Measurements from ENCODE around the gene TNS1. TPM values are rescaled to one million over a fixed set of nuclear protein-coding genes. Genes with fewer than 3 reads are reported as not detected.

The TNS1 gene
- total RNA-seq, 1 experiment from 2014 or later, result 3.0 TPM

DNA sequence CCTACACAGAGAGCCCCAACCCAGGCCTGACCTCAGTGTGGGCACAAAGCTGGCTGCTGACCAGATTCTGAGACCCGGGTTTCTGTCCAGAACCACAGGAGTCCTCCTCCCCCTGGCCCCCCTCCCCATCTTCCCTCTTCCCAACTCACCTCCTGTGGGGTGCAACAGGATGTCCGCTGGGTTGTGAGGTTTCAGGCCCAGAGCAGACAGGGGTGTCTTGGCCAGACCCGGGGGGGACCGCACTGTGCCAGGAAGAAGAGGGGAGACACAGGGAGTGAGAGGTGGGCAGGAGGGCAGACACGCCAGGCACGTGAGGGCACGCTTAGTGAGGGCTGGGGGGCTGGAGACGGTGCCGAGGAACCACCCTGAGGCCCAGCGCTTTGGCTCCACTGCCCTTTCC, 171.5 kb downstream of the TNS1 start:
- Histone ChIP-seq H3K36me3 (no peaks in the 10 kb centered on the region), H3K27me3 (no peaks in the 10 kb centered on the region), H3K27ac (no peak overlapping the region), H3K4me3 (no peak overlapping the region), H3K4me1 (peaks cover 5% of the 10 kb centered on the region; the same call in 1 of the 2 replicates), H3K9me3 (replicated peaks) (no peaks in the 10 kb centered on the region)
- no peak for DNase-seq

DNA sequence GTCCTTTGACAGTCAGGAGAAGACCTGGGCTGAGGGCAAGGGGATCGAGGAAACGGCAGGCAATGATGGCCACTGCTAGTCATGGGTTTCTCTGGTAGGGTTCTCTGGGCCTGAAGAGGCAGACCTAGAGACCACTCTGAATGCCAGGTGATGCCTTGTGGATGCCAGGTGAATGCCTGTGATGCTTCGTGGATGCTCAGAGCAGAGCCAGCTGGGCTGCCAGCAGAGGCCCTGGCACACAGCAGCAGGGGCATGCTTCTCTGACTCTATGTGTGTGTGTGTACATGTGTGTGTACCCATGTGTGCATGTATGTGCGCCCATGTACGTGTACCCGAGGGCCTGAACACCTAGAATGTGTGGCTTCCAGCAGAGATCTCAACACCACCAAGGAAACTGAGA, 172.0 kb downstream of the TNS1 start:
- Histone ChIP-seq H3K27ac (no peak overlapping the region), H3K9me3 (replicated peaks) (no peaks in the 10 kb centered on the region), H3K36me3 (no peaks in the 10 kb centered on the region), H3K27me3 (no peaks in the 10 kb centered on the region), H3K4me1 (peaks cover 5% of the 10 kb centered on the region; the same call in 1 of the 2 replicates), H3K4me3 (no peak overlapping the region)
- no peak for DNase-seq

DNA sequence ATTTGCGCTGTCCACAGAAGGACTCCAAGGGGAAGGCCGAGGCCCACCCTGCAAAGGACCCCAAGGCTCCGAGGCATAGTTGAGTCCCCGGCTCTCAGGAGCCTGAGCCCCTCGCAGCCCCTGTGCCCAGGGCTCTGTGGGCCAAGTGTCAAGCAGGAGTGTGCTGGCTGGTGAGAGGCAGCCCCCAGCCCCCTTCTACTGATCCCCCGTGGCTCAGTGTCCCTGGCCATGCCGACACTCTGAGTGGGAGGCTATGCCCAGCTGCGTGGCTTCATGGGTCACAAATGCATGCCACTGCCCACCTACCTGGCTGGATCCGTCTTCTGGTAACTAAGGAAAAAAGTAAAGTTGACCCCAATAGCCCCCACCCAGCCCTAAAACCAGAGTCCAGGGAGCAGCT, 172.7 kb downstream of the TNS1 start:
- H3K9me3 ChIP-seq (replicated peaks), result no peaks in the 10 kb centered on the region
- no peak overlapping the region for H3K4me3 ChIP-seq
- no peak overlapping the region for H3K27ac ChIP-seq
- H3K36me3 ChIP-seq, result no peaks in the 10 kb centered on the region
- H3K27me3 ChIP-seq, result no peaks in the 10 kb centered on the region
- peaks cover 5% of the 10 kb centered on the region; the same call in 1 of the 2 replicates for H3K4me1 ChIP-seq
- no peak for DNase-seq

- Histone ChIP-seq H3K9me3 (replicated peaks) (no peaks in the 10 kb centered on the region), H3K36me3 (no peaks in the 10 kb centered on the region), H3K4me3 (no peak overlapping the region), H3K4me1 (peaks cover 5% of the 10 kb centered on the region; the same call in 1 of the 2 replicates), H3K27ac (no peak overlapping the region), H3K27me3 (no peaks in the 10 kb centered on the region)
- no peak for DNase-seq
These were observed 173.4 kb downstream of the TNS1 start for GRCh38 chr2:217829420-217829819.

- no peak for DNase-seq
- Histone ChIP-seq H3K27ac (no peak overlapping the region), H3K27me3 (no peaks in the 10 kb centered on the region), H3K9me3 (replicated peaks) (no peaks in the 10 kb centered on the region), H3K36me3 (no peaks in the 10 kb centered on the region), H3K4me3 (no peak overlapping the region), H3K4me1 (peaks cover 5% of the 10 kb centered on the region; the same call in 1 of the 2 replicates)
These were observed 174.5 kb downstream of the TNS1 start for GRCh38 chr2:217828336-217828735.

- Histone ChIP-seq H3K9me3 (replicated peaks) (no peaks in the 10 kb centered on the region), H3K27ac (no peak overlapping the region), H3K4me3 (no peak overlapping the region), H3K36me3 (no peaks in the 10 kb centered on the region), H3K27me3 (no peaks in the 10 kb centered on the region), H3K4me1 (peaks cover 5% of the 10 kb centered on the region; the same call in 1 of the 2 replicates)
- peak in 1 of 2 experiments; percentile 24 for DNase-seq
These were observed 175.2 kb downstream of the TNS1 start for GRCh38 chr2:217827430-217828201.

- no peaks in the 10 kb centered on the region for H3K27me3 ChIP-seq
- DNase-seq, result no peak
- no peak overlapping the region for H3K27ac ChIP-seq
- peaks cover 5% of the 10 kb centered on the region; the same call in 1 of the 2 replicates for H3K4me1 ChIP-seq
- H3K36me3 ChIP-seq, result no peaks in the 10 kb centered on the region
- no peaks in the 10 kb centered on the region for H3K9me3 ChIP-seq (replicated peaks)
- no peak overlapping the region for H3K4me3 ChIP-seq
These were observed 175.8 kb downstream of the TNS1 start for GRCh38 chr2:217826991-217827390.

DNA sequence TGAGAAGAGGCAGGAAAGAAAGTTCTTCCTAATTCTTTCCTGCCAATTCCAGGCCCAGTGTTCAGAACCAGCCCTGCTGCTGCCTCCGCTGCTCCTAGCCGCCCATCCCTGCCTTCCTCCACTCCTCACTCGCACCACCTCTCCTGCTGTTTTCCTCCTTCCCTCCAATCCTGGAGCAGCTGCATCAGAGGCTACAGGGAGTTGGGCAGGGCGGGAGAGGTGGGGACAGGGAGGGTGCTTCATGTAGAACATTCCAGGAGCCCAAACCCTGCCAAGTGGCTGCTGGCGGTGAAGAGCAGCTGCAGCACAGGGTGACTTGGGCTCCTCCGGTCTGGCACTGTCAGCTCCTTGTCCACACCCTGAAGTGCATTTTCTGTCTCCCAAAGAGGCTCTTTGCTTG, 176.3 kb downstream of the TNS1 start:
- H3K36me3 ChIP-seq, result no peaks in the 10 kb centered on the region
- H3K27ac ChIP-seq, result no peak overlapping the region
- peak; percentile 44 to 47 for DNase-seq
- H3K9me3 ChIP-seq (replicated peaks), result no peaks in the 10 kb centered on the region
- no peaks in the 10 kb centered on the region for H3K27me3 ChIP-seq
- no peak overlapping the region for H3K4me3 ChIP-seq
- peaks cover 5% of the 10 kb centered on the region; the same call in 1 of the 2 replicates for H3K4me1 ChIP-seq

- Histone ChIP-seq H3K9me3 (replicated peaks) (no peaks in the 10 kb centered on the region), H3K27ac (no peak overlapping the region), H3K4me1 (peaks cover 5% of the 10 kb centered on the region; the same call in 1 of the 2 replicates), H3K27me3 (no peaks in the 10 kb centered on the region), H3K4me3 (no peak overlapping the region), H3K36me3 (no peaks in the 10 kb centered on the region)
- DNase-seq, result no peak
These were observed 177.1 kb downstream of the TNS1 start for GRCh38 chr2:217825469-217826235.

DNA sequence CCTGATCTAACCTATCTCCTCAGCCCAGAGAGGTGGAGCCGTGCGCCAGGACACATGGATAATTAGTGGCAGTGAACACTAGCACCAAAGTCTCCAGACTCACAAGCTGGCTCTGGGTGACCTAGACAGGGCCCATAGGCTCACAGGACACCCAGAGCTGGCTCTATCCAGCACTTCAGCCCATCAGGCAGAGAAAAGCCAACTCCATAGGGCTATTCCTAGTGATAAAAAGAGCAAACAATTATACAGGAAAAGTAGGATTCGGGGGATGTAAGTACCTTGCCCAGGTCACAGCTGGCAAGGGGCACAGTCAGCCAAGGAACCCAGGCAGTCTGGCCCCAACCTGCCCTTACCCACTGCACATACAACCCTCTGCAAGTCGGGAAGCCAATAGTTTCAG, 178.6 kb downstream of the TNS1 start:
- no peak overlapping the region for H3K27ac ChIP-seq
- no peak for DNase-seq
- H3K9me3 ChIP-seq (replicated peaks), result no peaks in the 10 kb centered on the region
- no peaks in the 10 kb centered on the region for H3K36me3 ChIP-seq
- peaks cover 5% of the 10 kb centered on the region; the same call in 1 of the 2 replicates for H3K4me1 ChIP-seq
- no peak overlapping the region for H3K4me3 ChIP-seq
- H3K27me3 ChIP-seq, result no peaks in the 10 kb centered on the region

- Histone ChIP-seq H3K27ac (no peak overlapping the region), H3K4me1 (peaks cover 5% of the 10 kb centered on the region; the same call in 1 of the 2 replicates), H3K9me3 (replicated peaks) (no peaks in the 10 kb centered on the region), H3K4me3 (no peak overlapping the region), H3K27me3 (no peaks in the 10 kb centered on the region), H3K36me3 (no peaks in the 10 kb centered on the region)
- DNase-seq, result no peak
These were observed 179.2 kb downstream of the TNS1 start for GRCh38 chr2:217823626-217824025.

- Histone ChIP-seq H3K27me3 (no peaks in the 10 kb centered on the region), H3K27ac (no peak overlapping the region), H3K36me3 (no peaks in the 10 kb centered on the region), H3K9me3 (replicated peaks) (no peaks in the 10 kb centered on the region), H3K4me1 (peaks cover 2% of the 10 kb centered on the region; the same call in 1 of the 2 replicates), H3K4me3 (no peak overlapping the region)
- no peak for DNase-seq
These were observed 180.2 kb downstream of the TNS1 start for GRCh38 chr2:217822296-217823252.

- no peaks in the 10 kb centered on the region for H3K9me3 ChIP-seq (replicated peaks)
- no peak overlapping the region for H3K4me3 ChIP-seq
- H3K27me3 ChIP-seq, result no peaks in the 10 kb centered on the region
- no peak for DNase-seq
- no peak overlapping the region for H3K27ac ChIP-seq
- H3K4me1 ChIP-seq, result no peaks in the 10 kb centered on the region
- H3K36me3 ChIP-seq, result no peaks in the 10 kb centered on the region
These were observed 181.2 kb downstream of the TNS1 start for GRCh38 chr2:217821536-217822147.

GRCh38 chr2:217820904-217821303, 181.9 kb downstream of the TNS1 start:
- Histone ChIP-seq H3K27ac (no peak overlapping the region), H3K4me3 (no peak overlapping the region), H3K9me3 (replicated peaks) (no peaks in the 10 kb centered on the region), H3K27me3 (no peaks in the 10 kb centered on the region), H3K4me1 (no peaks in the 10 kb centered on the region), H3K36me3 (no peaks in the 10 kb centered on the region)
- no peak for DNase-seq
